IPS DF 6.9 (cell line): ENCODE data around the gene CEP104.

ENCODE experiments used
- DNase-seq: peaks from one replicate; pipeline ENCODE4 v3.0.0-alpha.2; 2013; ENCODE audit warnings: low read depth, low spot score
- H3K27ac ChIP-seq: one replicate; pipeline ENCODE4 v1.5.1; 2013; ENCODE audit warnings: low read length, control low read depth
- H3K27me3 ChIP-seq: 2 replicates; pipeline ENCODE4 v1.6.1; 2013; ENCODE audit warnings: mild to moderate bottlenecking, low read length; ENCODE audit not compliant: control insufficient read depth, insufficient read depth
- H3K36me3 ChIP-seq: 2 replicates; pipeline ENCODE4 v1.6.1; 2013; ENCODE audit warnings: low read length; ENCODE audit not compliant: control insufficient read depth, insufficient read depth
- H3K4me1 ChIP-seq: 2 replicates; pipeline ENCODE4 v1.6.1; 2013; ENCODE audit warnings: low read length; ENCODE audit not compliant: control insufficient read depth, insufficient read depth
- H3K4me3 ChIP-seq: 2 replicates; pipeline ENCODE4 v1.5.1; 2013; ENCODE audit warnings: mild to moderate bottlenecking, low read length
- H3K9me3 ChIP-seq: 2 replicates; pipeline ENCODE4 v1.6.1; 2013; ENCODE audit warnings: low read length, inconsistent platforms; ENCODE audit not compliant: control insufficient read depth, insufficient read depth
- WGBS: extraction: QIAGEN DNeasy Blood & Tissue Kit; methylation state at CpG from one replicate; pipeline ENCODE4 v1.1.7; 2013; ENCODE audit warnings: mixed read lengths, missing lambda C conversion rate; ENCODE audit not compliant: insufficient read length, insufficient coverage; 5-methylcytosine and 5-hydroxymethylcytosine counted together

Gene CEP104

DNA sequence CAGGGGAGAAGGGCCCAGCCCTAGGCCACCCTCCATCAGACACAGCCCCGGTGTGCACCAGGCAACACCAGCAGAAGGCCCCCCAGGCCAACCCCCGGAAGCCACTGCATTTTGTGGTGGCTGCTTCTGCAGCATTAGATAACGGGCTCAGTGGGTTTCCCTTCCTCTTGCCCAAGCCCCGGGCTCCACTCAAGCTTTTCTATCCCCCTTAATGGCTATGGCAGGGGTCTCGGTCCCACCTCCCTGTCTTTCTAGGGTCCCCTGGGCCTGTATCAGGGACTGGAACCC, 24.1 kb upstream of the CEP104 start:
- Histone ChIP-seq H3K27ac (no peak overlapping the region), H3K27me3 (no peaks in the 10 kb centered on the region), H3K4me3 (no peak overlapping the region), H3K4me1 (no peaks in the 10 kb centered on the region), H3K36me3 (no peaks in the 10 kb centered on the region; the same call in 1 of the 2 replicates), H3K9me3 (no peaks in the 10 kb centered on the region)
- no peak for DNase-seq
- WGBS = no CpG with 5 or more reads among the region's 5 CpGs

DNA sequence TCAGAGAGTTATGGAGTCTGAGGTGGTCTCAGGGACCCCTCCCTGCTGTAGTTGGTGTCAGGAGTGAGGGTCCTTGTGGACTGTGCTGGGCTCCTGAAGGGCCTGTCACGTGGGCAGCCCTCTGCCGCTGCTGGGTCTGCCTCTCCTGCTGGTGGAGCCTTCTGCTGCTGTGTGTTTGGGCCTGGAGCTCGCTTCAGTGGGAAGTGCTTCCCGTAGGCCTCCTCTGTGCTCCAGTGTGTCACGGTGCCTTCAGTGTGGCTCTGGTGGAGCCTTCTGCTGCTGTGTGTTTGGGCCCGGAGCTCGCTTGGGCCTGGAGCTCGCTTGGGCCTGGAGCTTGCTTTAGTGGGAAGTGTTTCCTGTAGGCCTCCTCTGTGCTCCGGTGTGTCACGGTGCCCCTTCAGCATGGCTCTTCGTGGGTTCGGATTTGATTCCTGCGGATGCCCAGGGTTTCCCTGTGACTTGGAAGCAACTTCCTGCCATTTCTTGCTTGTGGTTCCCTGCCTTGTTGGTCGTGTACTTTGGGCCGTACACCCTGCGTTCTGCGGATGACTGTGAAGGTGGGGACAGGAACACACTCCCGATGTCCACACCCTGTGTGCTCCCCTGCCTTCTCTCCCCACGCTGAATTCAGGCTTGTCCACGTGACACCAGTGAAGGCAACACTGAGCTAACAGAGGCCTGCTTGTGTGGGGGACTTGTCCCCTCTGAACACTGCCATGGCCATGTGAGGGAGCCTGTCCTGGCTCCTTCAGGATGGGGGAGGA, 23.6 kb upstream of the CEP104 start:
- Histone ChIP-seq H3K9me3 (no peaks in the 10 kb centered on the region), H3K36me3 (no peaks in the 10 kb centered on the region; the same call in 1 of the 2 replicates), H3K4me1 (no peaks in the 10 kb centered on the region), H3K27me3 (no peaks in the 10 kb centered on the region), H3K4me3 (no peak overlapping the region), H3K27ac (no peak overlapping the region)
- no peak for DNase-seq
- WGBS = no CpG with 5 or more reads among the region's 20 CpGs

DNA sequence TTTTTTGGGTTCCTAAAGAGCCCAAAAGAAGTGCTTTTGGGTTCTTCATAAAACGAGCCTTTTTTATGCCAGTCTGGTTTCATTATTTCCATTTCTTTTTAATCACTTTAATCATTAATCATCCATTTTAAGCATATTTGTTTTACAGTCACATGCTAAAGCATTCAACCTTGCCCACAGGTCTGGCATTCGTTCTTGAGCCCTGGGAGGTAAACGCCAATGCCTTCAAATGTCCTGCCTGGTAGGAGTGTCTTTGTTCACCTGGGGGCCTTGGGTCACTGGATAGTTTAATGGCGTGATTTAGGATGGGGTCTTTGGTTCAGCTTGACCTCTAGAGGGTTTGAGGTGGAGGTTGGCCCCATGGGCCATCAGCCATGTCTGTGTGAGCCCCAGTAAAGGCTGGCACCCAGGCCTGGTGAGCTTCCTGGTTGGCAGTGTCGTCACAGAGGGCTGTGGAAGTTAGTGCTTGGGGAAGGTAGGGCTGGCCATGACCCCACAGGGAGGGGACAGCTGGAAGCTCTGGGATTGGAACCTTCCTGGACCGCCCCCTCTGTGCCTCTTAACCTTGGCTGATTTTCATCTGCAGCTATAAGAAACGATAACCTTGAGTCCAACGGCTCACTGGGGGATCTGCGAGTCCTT, 22.9 kb upstream of the CEP104 start:
- H3K4me3 ChIP-seq = no peak overlapping the region
- no peaks in the 10 kb centered on the region; the same call in 1 of the 2 replicates for H3K36me3 ChIP-seq
- no peaks in the 10 kb centered on the region for H3K9me3 ChIP-seq
- no CpG with 5 or more reads among the region's 9 CpGs for WGBS
- H3K27me3 ChIP-seq = no peaks in the 10 kb centered on the region
- DNase-seq = no peak
- no peaks in the 10 kb centered on the region for H3K4me1 ChIP-seq
- no peak overlapping the region for H3K27ac ChIP-seq

DNA sequence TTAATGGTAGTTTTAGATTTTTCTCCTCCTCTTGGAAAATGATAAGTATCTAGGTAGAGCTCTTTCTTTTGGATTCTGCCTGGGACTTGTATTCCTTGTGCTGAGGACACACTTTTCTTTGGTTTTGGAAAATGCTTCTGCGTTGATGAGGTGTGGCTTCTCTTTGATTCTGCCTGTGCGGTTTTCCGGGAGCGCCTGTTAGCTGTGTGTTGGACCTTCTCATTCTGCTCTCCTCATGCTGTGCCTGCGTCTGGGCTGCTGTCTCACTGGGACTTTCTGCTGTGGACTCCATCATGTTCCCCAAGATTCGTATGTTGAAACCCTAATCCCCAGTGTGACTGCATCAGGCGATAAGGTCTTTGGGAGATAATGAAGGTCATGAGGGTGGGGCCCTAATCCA, 22.1 kb upstream of the CEP104 start:
- DNase-seq = no peak
- WGBS = no CpG with 5 or more reads among the region's 7 CpGs
- Histone ChIP-seq H3K4me3 (no peak overlapping the region), H3K9me3 (no peaks in the 10 kb centered on the region), H3K27ac (no peak overlapping the region), H3K27me3 (no peaks in the 10 kb centered on the region), H3K4me1 (no peaks in the 10 kb centered on the region), H3K36me3 (no peaks in the 10 kb centered on the region; the same call in 1 of the 2 replicates)

DNA sequence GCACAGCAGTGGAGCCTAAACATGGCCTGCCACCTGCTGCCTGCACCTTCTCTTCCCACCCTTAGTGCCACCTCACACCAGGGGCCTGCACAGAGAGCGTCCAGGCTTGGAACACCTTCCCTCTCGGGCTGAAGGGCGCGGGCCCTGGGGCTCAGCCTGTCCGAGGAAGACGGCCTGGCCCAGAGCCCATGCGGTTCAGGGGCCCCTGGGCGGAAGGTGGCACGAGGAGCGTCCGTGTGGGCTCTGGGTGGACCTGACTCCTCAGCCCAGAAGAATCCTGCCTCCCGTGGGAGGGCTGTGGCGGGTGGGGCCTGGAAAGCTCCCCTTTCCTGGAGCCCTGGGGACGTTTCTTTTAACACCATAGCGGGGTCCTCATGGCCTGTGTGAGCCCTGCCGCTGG, 19.7 kb upstream of the CEP104 start:
- no peak overlapping the region for H3K4me3 ChIP-seq
- DNase-seq = no peak
- no peaks in the 10 kb centered on the region for H3K27me3 ChIP-seq
- WGBS = no CpG with 5 or more reads among the region's 16 CpGs
- H3K9me3 ChIP-seq = no peaks in the 10 kb centered on the region; the same call in 1 of the 2 replicates
- H3K36me3 ChIP-seq = no peaks in the 10 kb centered on the region; the same call in 1 of the 2 replicates
- no peak overlapping the region for H3K27ac ChIP-seq
- no peaks in the 10 kb centered on the region for H3K4me1 ChIP-seq

DNA sequence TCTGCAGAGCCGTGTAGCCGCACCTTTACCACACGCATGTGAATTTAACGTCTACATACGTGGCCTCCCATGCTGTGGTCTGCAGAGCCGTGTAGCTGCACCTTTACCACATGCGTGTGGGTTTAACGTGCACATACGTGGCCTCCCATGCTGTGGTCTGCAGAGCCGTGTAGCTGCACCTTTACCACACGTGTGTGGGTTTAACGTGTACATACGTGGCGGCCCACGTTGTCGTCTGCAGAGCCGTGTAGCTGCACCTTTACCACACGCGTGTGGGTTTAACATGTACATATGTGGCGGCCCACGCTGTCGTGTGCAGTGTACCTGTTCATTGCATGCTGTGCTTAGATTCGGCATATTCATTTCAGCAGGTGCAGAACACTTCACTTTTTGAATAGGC, 17.7 kb upstream of the CEP104 start:
- H3K27ac ChIP-seq = no peak overlapping the region
- H3K36me3 ChIP-seq = no peaks in the 10 kb centered on the region; the same call in 1 of the 2 replicates
- H3K4me3 ChIP-seq = no peak overlapping the region
- no peaks in the 10 kb centered on the region; the same call in 1 of the 2 replicates for H3K9me3 ChIP-seq
- no peaks in the 10 kb centered on the region for H3K27me3 ChIP-seq
- no CpG with 5 or more reads among the region's 23 CpGs for WGBS
- no peak for DNase-seq
- no peaks in the 10 kb centered on the region for H3K4me1 ChIP-seq

DNA sequence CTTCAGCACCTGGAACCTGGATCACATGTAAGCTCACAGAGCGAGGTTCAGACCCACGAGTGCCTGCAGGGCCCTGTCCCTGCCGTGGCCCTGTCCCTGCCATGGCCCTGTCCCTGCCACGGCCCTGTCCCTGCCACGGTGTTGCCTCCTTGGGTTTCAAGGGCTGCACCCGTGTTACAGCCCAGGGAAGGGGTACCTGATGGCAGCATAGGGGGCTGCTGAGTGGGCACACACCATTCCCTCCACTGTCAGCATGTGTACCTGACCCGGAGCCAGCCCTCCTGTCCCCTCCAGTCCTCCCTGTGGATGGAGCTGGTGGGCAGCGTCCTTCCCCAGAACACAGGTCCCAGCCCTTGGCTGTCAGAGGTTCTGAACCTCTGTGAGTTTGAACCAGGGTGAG, 15.5 kb upstream of the CEP104 start:
- Histone ChIP-seq H3K4me3 (no peak overlapping the region), H3K27ac (no peak overlapping the region), H3K27me3 (no peaks in the 10 kb centered on the region), H3K9me3 (no peaks in the 10 kb centered on the region; the same call in 1 of the 2 replicates), H3K4me1 (no peaks in the 10 kb centered on the region), H3K36me3 (peaks cover 3% of the 10 kb centered on the region; the same call in 1 of the 2 replicates)
- no CpG with 5 or more reads among the region's 8 CpGs for WGBS
- DNase-seq = no peak

DNA sequence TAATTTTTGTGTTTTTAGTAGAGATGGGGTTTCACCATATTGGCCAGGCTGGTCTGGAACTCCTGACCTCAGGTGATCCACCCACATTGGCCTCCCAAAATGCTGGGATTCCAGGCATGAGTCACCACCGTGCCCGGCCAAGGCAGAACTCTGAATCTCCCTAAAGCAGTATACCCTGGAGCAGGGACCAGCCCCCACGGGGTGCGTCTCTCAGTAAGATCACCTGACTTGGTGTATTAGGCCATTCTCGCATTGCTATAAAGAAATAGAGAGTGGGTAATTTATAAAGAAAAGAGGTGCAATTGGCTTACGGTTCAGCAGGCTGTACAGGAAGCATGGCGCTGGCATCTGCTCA, 14.4 kb upstream of the CEP104 start:
- H3K4me1 ChIP-seq = no peaks in the 10 kb centered on the region
- no CpG with 5 or more reads among the region's 7 CpGs for WGBS
- peaks cover 3% of the 10 kb centered on the region; the same call in 1 of the 2 replicates for H3K36me3 ChIP-seq

DNA sequence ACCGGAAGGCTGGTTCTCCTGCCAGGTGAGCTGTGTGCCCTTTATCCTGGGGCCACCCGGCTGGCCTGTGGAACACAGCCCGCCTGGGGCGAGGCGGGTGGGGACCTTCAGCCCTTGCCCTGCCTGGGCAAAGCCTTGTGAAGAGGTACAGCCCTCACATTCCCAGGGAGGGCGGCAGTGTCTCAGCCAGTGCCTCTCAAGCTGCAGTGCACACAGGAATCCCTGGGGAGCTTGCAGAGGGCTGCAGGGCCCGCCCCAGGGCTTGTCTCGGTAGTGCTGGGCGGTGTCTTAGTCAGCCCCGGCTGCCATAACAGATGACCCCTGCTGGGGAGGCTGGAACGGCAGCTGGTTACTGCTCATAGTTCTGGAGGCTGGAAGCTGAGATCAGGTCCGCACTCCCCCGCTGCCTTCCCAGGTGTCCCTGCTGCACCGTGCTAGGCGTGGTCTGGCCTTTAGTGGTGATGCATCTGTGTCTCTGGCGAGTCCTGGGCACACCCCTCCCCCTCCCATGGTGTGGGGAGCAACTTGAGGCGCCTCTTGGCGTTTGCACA, 12.8 kb upstream of the CEP104 start:
- H3K36me3 ChIP-seq = peaks cover 3% of the 10 kb centered on the region; the same call in 1 of the 2 replicates
- WGBS = no CpG with 5 or more reads among the region's 18 CpGs
- no peak for DNase-seq

More for the DNA sequence above, 14.4 kb upstream of the CEP104 start:
- H3K9me3 ChIP-seq = no peaks in the 10 kb centered on the region; the same call in 1 of the 2 replicates
- H3K4me3 ChIP-seq = no peak overlapping the region
- no peak for DNase-seq
- H3K27me3 ChIP-seq = no peaks in the 10 kb centered on the region
- H3K27ac ChIP-seq = no peak overlapping the region

DNA sequence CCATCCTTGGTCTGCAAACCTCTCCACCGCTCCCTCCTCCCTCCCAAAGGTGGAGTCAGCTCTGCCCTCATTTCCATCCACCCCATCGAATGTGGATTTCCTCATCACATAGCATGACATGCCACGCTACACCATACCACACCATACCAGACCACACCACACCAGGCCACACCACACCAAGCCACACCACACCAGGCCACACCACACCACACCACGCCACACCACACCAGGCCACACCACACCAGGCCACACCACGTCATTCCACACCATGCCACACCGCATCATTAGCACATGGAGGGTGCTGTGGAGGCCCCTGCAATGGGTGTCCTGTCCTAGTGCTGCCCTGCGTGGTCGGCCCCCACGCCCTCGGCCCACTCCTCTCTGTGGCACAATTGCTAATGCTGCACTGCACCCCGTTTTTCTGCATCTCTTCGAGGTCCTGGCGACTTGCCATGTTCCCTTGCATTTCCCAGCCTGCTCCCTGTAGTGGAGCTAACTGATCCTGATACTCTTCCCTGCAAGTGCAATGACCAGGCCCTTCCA, 11.5 kb upstream of the CEP104 start:
- H3K27ac ChIP-seq = no peak overlapping the region
- H3K36me3 ChIP-seq = peaks cover 3% of the 10 kb centered on the region; the same call in 1 of the 2 replicates
- no peaks in the 10 kb centered on the region for H3K9me3 ChIP-seq
- no peak overlapping the region for H3K4me3 ChIP-seq
- H3K4me1 ChIP-seq = no peaks in the 10 kb centered on the region
- no peak for DNase-seq
- no peaks in the 10 kb centered on the region for H3K27me3 ChIP-seq
- no CpG with 5 or more reads among the region's 13 CpGs for WGBS

More for the DNA sequence above, 12.8 kb upstream of the CEP104 start:
- no peak overlapping the region for H3K4me3 ChIP-seq
- no peaks in the 10 kb centered on the region for H3K27me3 ChIP-seq
- H3K4me1 ChIP-seq = no peaks in the 10 kb centered on the region
- H3K27ac ChIP-seq = no peak overlapping the region
- no peaks in the 10 kb centered on the region; the same call in 1 of the 2 replicates for H3K9me3 ChIP-seq
